GM19023 (cell line): ENCODE measurements around the gene OPN1SW.

Experiments used
- ATAC-seq: cut with Tn5 transposase; IDR thresholded peaks from one replicate; pipeline ENCODE4 v1.9.1; 2021; ENCODE audit warnings: mild to moderate bottlenecking, moderate library complexity; ENCODE audit not compliant: unreplicated experiment

OPN1SW gene

DNA sequence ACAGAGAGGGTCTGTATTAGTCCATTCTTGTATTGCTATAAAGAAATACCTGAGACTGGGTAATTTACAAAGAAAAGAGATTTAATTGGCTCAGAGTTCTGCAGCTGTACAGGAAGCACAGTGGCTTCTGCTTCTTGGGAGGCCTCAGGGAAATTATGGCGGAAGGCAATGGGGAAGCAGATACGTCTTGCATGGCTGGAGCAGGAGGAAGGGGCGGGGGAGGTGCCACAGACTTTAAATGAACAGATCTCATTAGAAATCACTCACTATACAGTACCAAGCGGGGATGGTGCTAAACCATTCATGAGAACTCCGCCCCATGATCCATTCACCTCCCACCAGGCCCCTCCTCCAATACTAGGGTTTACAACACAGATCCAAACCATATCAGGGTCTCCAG is 40.2 kb downstream of the OPN1SW start:
- no peak for ATAC-seq

DNA sequence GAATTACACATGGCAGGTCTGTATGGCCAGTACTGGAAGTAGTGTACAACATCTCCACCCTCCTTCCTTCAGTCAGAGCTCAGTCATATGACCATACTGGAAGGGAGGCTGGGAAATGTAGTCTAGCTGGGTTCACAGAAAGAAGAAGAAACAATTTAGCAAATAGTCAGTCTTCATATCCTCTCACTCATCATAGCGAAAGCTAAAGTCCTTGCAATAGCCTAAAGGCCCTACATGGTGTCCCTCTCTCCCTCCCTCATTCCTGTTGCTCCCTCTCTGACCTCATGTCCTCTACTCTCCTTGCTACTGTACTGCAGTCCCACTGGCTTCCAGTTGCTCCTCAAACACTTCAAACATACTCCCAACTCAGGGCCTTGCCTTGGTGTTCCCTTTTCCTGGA is 40.7 kb downstream of the OPN1SW start:
- ATAC-seq = no peak

DNA sequence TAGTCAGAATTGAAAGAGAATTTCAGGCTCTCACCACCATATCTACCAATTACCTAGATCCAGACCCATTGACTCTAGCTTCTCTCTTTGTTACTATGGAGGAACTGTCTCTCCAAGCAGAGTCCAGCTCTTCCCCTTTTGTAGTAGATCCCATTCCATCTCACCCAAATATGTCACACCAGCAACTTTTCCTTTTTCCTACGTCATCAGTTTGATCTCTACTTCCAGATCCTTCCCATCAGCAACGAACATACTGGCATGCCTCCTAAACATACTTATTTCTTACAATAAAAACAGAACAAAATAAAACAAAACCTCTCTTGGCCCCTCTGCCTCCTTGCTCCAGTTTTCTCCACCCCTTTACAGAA is 42.3 kb downstream of the OPN1SW start:
- no peak for ATAC-seq

DNA sequence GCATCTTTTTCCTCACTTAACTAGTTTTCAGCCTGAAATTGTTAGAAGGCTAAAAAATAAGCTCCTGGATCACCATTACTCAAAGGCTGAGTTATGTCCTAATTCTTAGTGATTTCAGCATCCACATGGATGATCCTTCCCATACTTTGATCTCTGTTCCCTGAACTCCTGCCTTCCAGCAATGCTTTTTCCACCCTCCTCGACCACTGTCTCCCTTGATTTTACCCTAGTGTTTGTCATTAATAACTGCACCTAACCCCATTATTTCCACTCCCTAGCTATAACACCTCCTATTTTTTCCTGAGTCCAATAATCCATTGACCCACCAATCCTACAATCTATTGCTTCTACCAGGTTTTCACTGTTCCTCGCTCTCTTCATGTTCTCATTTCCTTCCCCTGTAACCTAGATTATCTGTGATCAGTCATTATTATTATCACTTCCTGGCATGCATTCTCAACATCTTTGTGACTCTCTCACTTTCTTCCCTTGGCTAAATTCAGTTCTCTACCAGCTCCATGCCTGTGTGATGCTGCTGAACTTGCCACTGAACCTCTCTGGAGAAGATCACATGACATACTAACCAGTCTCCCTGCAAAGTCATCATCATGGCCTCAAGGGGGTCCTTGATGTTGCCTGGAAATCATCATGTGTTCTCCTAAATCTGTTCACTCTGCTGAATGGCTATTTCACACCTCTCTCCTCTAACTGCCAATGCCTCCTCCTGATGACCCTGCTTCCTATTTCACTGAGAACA is 42.9 kb downstream of the OPN1SW start:
- no peak for ATAC-seq

DNA sequence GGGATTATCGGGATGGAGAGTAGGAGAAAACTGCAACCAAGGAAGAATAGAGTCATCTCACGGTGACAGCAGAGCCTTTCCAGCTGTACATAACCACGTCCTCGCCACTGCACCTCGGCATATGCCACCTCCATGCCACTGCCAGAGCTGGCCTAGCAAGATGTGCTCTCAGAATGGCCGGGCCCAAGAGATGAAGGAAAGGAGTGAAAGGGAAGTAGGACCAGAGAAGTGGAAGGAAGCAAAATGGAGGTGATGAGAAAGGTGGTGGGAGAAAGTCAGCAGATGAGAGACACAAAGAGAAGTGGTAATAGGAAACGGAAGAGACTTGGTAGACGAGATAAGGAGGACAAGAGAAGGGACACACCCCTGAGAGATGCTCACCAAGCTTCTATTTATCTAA is 44.4 kb downstream of the OPN1SW start:
- no peak for ATAC-seq

DNA sequence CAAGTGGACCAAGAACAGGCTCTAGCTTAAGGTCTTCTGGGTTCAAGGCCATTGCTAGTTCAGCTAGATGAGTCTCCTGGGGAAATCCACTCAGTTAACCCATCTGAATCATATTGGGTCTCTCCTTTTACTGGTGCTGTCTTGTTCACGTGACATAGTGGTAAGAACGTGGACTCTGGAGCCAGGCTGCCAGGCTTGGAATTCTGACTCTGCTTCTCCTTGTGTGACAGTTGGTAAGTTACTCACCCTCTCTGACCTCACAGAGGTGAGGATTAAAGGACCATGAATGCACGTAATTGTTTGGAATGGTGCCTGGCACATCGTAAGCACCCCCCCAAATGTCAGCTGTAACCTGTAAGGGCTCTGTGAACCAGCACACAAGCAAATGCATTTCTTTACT is 46.1 kb downstream of the OPN1SW start:
- ATAC-seq = no peak

DNA sequence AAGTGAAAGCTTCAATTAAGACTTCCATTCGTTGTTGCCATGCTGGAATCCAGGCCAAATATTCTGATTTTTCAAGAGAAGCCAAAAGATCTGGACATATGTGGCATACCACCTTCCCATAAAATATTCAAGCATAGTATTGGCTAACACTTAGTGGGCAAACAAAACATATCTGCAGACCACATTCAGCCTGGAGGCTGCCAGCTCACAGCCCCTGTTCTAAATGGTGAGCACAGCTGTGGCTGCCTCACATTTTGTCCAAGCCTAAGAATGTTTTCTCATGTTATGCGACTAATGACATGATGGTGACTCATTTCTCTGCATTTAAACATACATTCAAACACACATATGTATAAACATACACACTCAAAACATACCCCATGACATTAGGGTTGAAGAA is 47.0 kb downstream of the OPN1SW start:
- ATAC-seq = no peak

DNA sequence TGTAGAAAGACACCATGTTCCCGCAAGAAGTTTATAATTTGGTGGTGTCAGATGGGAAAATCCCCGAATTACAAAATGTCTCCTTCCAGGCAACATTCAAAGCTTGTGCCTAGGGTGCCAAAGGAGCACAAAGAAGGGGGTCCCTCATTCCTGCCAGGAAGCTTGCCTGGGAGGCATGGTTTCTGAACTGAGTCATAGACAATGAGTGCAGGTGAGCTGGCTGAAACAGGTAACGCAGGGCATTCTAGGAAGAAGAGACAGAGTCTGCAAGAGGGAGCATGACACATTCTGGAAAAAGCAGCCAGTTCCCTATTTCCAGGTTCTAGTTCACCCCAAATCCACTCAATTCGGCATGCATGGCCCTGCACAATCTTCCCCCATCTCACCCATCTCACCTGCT is 48.4 kb downstream of the OPN1SW start:
- ATAC-seq = no peak

DNA sequence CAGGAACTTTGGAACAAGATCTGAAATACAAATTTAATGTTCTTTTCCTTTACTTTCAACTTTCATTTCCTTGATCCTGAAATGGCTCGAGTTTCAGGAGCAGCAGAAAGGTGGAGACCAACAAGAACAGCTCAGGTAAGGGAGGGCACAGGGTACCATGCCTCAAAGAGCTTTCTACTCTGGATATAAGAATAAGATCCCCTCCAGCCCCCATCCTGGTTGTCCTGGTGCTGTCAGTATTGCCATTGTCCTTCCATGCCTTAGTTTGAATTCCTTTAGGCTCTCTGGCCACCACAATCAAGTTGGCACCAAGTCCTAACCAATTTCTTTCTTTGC is 48.9 kb downstream of the OPN1SW start:
- no peak for ATAC-seq

DNA sequence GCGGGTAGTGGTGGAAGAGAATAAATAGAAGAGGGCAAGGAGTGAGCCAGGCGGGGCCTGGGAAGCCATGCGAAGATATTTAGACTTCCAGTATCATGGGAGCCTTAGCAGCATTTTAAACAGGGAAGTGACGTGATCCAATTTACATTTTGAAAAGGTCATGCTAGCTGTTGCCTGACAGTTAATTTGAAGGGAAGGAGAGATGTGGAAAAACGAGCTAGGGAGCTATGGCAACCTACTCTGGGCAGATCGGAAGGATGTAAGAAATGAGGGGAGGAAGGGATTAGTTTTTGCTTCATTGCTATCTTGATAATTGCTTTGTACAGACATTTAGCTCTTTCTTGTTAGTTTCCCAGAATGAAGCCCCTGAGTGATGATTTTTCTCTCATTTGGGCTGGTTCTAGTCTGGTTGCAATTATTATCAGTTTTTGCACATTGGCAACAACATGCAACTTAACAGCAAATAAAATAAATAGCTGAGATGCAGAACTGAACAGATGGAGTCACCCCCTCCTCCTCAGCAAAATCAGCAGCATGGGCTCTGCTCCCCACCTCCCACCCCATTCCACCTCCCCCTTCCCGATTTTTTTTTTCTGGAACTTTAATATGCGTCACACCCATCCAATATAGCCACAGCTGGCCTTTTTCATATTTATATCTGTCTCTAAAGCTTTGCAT is 49.4 kb downstream of the OPN1SW start:
- ATAC-seq = no peak

DNA sequence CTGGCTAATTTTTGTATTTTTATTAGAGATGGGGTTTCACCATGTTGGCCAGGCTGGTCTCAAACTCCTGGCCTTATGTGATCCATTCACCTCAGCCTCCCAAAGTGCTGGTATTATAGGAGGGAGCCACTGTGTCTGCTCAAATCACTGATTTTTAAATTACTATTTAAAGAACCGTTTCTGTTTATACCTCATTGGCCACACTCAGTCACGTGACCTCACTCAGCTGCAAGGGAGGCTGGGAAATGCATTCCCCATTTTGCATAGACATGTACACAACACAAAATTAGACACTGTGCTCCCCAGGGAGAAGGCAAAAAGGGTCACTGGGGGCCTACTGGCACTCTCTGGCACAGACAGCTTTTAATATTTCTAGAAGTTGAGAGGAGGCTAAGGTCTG is 50.1 kb downstream of the OPN1SW start:
- ATAC-seq = no peak

DNA sequence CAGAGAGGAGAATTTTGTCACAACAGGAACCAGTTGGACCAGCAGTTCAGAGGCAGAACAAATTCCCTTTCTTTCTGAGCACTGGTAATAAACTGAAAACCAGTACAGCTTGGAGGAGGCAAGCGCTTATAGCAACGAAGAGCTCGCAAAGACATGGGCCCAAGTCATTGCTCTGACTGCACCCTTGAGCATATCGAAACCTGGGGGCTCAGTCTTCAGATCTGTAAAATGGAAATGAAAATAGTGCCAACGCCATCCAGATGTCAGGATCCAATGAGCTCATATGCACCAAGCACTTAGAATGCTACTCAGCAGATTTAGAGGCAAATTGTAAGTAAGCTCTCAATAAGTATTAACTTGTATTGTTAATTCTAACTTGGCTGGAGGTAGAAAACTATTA is 50.9 kb downstream of the OPN1SW start:
- ATAC-seq = no peak
